Neural cell (in vitro differentiated cells): Measurements from ENCODE around the gene PARD6A. TPM values are rescaled to one million over a fixed set of nuclear protein-coding genes. Genes with fewer than 3 reads are reported as not detected.

Experiments used
- H2AFZ ChIP-seq: fragments of 200-600, 300-800 bp; sonication (generic), shearing (Covaris generic); 2 replicates; pipeline ENCODE4 v1.6.0; 2014; ENCODE audit warnings: low read depth, mild to moderate bottlenecking, antibody characterized with exemption, low read length, moderate library complexity
- H3F3A ChIP-seq: fragments of 200-600 bp; shearing (Covaris generic); 2 replicates; pipeline ENCODE4 v1.6.1; 2016; ENCODE audit warnings: mild to moderate bottlenecking, moderate library complexity, mixed read lengths, antibody characterized with exemption, low read length; ENCODE audit not compliant: insufficient read depth, poor library complexity, severe bottlenecking
- H3K27ac ChIP-seq: fragments of 200-600, 300-800 bp; sonication (generic), shearing (Covaris generic); 2 replicates; pipeline ENCODE4 v1.5.1; 2014; ENCODE audit warnings: mild to moderate bottlenecking, low read length, moderate library complexity
- H3K27me3 ChIP-seq: fragments of 300-800, 200-600 bp; sonication (generic), shearing (Covaris generic); 2 replicates; pipeline ENCODE4 v1.6.0; 2014; ENCODE audit warnings: mild to moderate bottlenecking, low read depth, low read length, moderate library complexity; ENCODE audit not compliant: insufficient read depth
- H3K36me3 ChIP-seq: fragments of 300-800, 200-600 bp; sonication (generic), shearing (Covaris generic); 2 replicates; pipeline ENCODE4 v1.5.1; 2014; ENCODE audit warnings: mild to moderate bottlenecking, antibody characterized with exemption, low read length, moderate library complexity; ENCODE audit not compliant: insufficient read depth
- H3K4me2 ChIP-seq: fragments of 300-800, 200-600 bp; sonication (generic), shearing (Covaris generic); 2 replicates; pipeline ENCODE4 v1.6.0; 2014; ENCODE audit warnings: mild to moderate bottlenecking, low read length
- H3K4me3 ChIP-seq: fragments of 300-800, 200-600 bp; sonication (generic), shearing (Covaris generic); 2 replicates; pipeline ENCODE4 v1.5.1; 2014; ENCODE audit warnings: mild to moderate bottlenecking, low read length, moderate library complexity
- H3K79me2 ChIP-seq: fragments of 200-600 bp; shearing (Covaris generic); replicated peaks from 2 replicates; pipeline ENCODE4 v1.6.0; 2014; ENCODE audit warnings: mild to moderate bottlenecking, low read length, moderate library complexity; ENCODE audit not compliant: insufficient read depth
- H3K9ac ChIP-seq: fragments of 300-800, 200-600 bp; sonication (generic), shearing (Covaris generic); 2 replicates; pipeline ENCODE4 v1.6.1; 2016; ENCODE audit warnings: mild to moderate bottlenecking, low read length, mixed read lengths
- H3K9me2 ChIP-seq: fragments of 200-600 bp; shearing (Covaris generic); 2 replicates; pipeline ENCODE4 v1.6.1; 2016; ENCODE audit warnings: mild to moderate bottlenecking, low read length, mixed read lengths; ENCODE audit not compliant: insufficient read depth
- H3K9me3 ChIP-seq: fragments of 200-600, 300-800 bp; sonication (generic), shearing (Covaris generic); 2 replicates; pipeline ENCODE4 v1.6.1; 2016; ENCODE audit warnings: mild to moderate bottlenecking, mixed run types, low read length, moderate library complexity, mixed read lengths
- H4K20me1 ChIP-seq: fragments of 200-600 bp; shearing (Covaris generic); 2 replicates; pipeline ENCODE4 v1.6.1; 2016; ENCODE audit warnings: mild to moderate bottlenecking, mixed run types; ENCODE audit not compliant: insufficient read depth
- CTCF ChIP-seq: fragments of 450-650 bp; IDR thresholded peaks from 2 replicates; pipeline ENCODE4 v1.5.1; 2014; ENCODE audit warnings: antibody characterized with exemption, mild to moderate bottlenecking, moderate library complexity; ENCODE audit not compliant: poor library complexity, severe bottlenecking
- EP300 ChIP-seq: fragments of 450-650 bp; conservative IDR thresholded peaks from 2 replicates; pipeline ENCODE4 v1.6.1; 2014; ENCODE audit warnings: antibody characterized with exemption, mild to moderate bottlenecking, moderate library complexity; ENCODE audit not compliant: poor library complexity, severe bottlenecking
- EZH2 ChIP-seq: fragments of 200-600, 300-800 bp; shearing (Covaris generic), sonication (generic); IDR thresholded peaks from 2 replicates; pipeline ENCODE4 v1.6.1; 2014; ENCODE audit warnings: antibody characterized with exemption, low read length, borderline replicate concordance, mild to moderate bottlenecking; ENCODE audit not compliant: insufficient read depth, poor library complexity, severe bottlenecking
- MXI1 ChIP-seq: fragments of 450-650 bp; conservative IDR thresholded peaks from 2 replicates; pipeline ENCODE4 v1.6.1; 2014; ENCODE audit warnings: antibody characterized with exemption, mild to moderate bottlenecking; ENCODE audit not compliant: poor library complexity, severe bottlenecking
- POLR2AphosphoS5 ChIP-seq: IDR thresholded peaks from 2 replicates; pipeline ENCODE4 v1.6.1; 2012
- RAD21 ChIP-seq: fragments of 450-650 bp; conservative IDR thresholded peaks from 2 replicates; pipeline ENCODE4 v1.6.1; 2014; ENCODE audit warnings: antibody characterized with exemption, mild to moderate bottlenecking, moderate library complexity
- REST ChIP-seq: IDR thresholded peaks from 2 replicates; pipeline ENCODE4 v1.6.1; 2012; ENCODE audit warnings: borderline replicate concordance
- SMC3 ChIP-seq: fragments of 450-650 bp; conservative IDR thresholded peaks from 2 replicates; pipeline ENCODE4 v1.6.1; 2014; ENCODE audit warnings: antibody characterized with exemption, mild to moderate bottlenecking, moderate library complexity; ENCODE audit not compliant: poor library complexity
- TAF1 ChIP-seq: IDR thresholded peaks from 2 replicates; pipeline ENCODE4 v1.6.1; 2012; ENCODE audit warnings: low read depth
- polyA plus RNA-seq: library from polyadenylated mRNA; depleted of rRNA; stranded (reverse); fragments of >200 nt; gene quantifications from 2 replicates; pipeline ENCODE4 v1.2.3, GENCODE V29; 2014

PARD6A gene
- polyA plus RNA-seq, 1 donor from 2014 or later: 34.8 TPM

- no peak overlapping the region for H3K4me3 ChIP-seq
- no peaks in the 10 kb centered on the region for H3F3A ChIP-seq
- no peaks in the 10 kb centered on the region for H4K20me1 ChIP-seq
- no peaks in the 10 kb centered on the region for H3K9me2 ChIP-seq
- H3K27ac ChIP-seq: no peak overlapping the region
- H2AFZ ChIP-seq: no peak overlapping the region
- no peaks in the 10 kb centered on the region for H3K79me2 ChIP-seq
- H3K9ac ChIP-seq: no peak overlapping the region
- H3K36me3 ChIP-seq: no peaks in the 10 kb centered on the region
- TF ChIP-seq REST (no peak), SMC3 (no peak), POLR2AphosphoS5 (no peak), EP300 (no peak), MXI1 (no peak), CTCF (no peak), RAD21 (no peak), TAF1 (no peak), EZH2 (no peak)
- H3K4me2 ChIP-seq: no peak overlapping the region
- H3K9me3 ChIP-seq: no peaks in the 10 kb centered on the region
- no peaks in the 10 kb centered on the region for H3K27me3 ChIP-seq
Observed at GRCh38 chr16:67673712-67674580, 13.2 kb downstream of the PARD6A start.

GRCh38 chr16:67674851-67675578, 14.3 kb downstream of the PARD6A start:
- H3K4me3 ChIP-seq: no peak overlapping the region
- H3K9ac ChIP-seq: no peak overlapping the region
- no peaks in the 10 kb centered on the region for H3K9me2 ChIP-seq
- no peak overlapping the region for H2AFZ ChIP-seq
- H3F3A ChIP-seq: no peaks in the 10 kb centered on the region
- H3K36me3 ChIP-seq: no peaks in the 10 kb centered on the region
- H4K20me1 ChIP-seq: no peaks in the 10 kb centered on the region
- no peaks in the 10 kb centered on the region for H3K9me3 ChIP-seq
- H3K27me3 ChIP-seq: no peaks in the 10 kb centered on the region
- TF ChIP-seq EZH2: no peak
- TF ChIP-seq POLR2AphosphoS5: no peak
- TF ChIP-seq EP300: no peak
- no peak for TF ChIP-seq TAF1
- TF ChIP-seq REST: no peak
- no peak for TF ChIP-seq MXI1
- no peak for TF ChIP-seq RAD21
- no peak overlapping the region for H3K4me2 ChIP-seq
- H3K27ac ChIP-seq: no peak overlapping the region
- H3K79me2 ChIP-seq: no peaks in the 10 kb centered on the region
